DND-41 (cell line): ENCODE results near the gene ATPAF2.

Experiments used
- ATAC-seq: fragments of 200-7000 bp; cut with Tn5 transposase; 3 replicates; pipeline ENCODE4 v1.9.1; 2021; ENCODE audit warnings: low read depth; ENCODE audit not compliant: insufficient read depth
- DNase-seq: peaks from one replicate; pipeline ENCODE4 v3.0.0-alpha.2; 2020
- H2AFZ ChIP-seq: 2 replicates; pipeline ENCODE4 v1.6.0; 2012; ENCODE audit warnings: low read depth, low read length
- H3K27ac ChIP-seq: 2 replicates; pipeline ENCODE4 v1.5.1; 2012; ENCODE audit warnings: low read length, inconsistent platforms
- H3K27me3 ChIP-seq: fragments of 200-600 bp; sonication (generic); 2 replicates; pipeline ENCODE4 v1.6.0; 2012; ENCODE audit warnings: low read length, mild to moderate bottlenecking, inconsistent platforms; ENCODE audit not compliant: insufficient read depth, poor library complexity
- H3K36me3 ChIP-seq: 2 replicates; pipeline ENCODE4 v1.5.1; 2012; ENCODE audit warnings: low read length, inconsistent platforms; ENCODE audit not compliant: insufficient read depth
- H3K4me1 ChIP-seq: 2 replicates; pipeline ENCODE4 v1.5.1; 2012; ENCODE audit warnings: mild to moderate bottlenecking, low read length; ENCODE audit not compliant: insufficient read depth
- H3K4me2 ChIP-seq: 2 replicates; pipeline ENCODE4 v1.6.0; 2012; ENCODE audit warnings: mild to moderate bottlenecking, moderate library complexity, low read length, inconsistent platforms; ENCODE audit not compliant: insufficient read depth
- H3K4me3 ChIP-seq, 2 experiments: fragments of 200-600 bp in 1 of 2; shearing (Covaris generic) in 1 of 2; 2 replicates each; pipeline ENCODE4 v1.5.1; 2012 to 2016; ENCODE audit warnings: inconsistent platforms in 2 of 2, low read length in 2 of 2, mild to moderate bottlenecking in 2 of 2, low read depth in 1 of 2, moderate library complexity in 1 of 2
- H3K79me2 ChIP-seq: 2 replicates; pipeline ENCODE4 v1.6.0; 2012; ENCODE audit warnings: low read length, inconsistent platforms; ENCODE audit not compliant: insufficient read depth
- H3K9ac ChIP-seq: 2 replicates; pipeline ENCODE4 v1.6.0; 2012; ENCODE audit warnings: low read depth, mild to moderate bottlenecking, inconsistent platforms, low read length, moderate library complexity
- H3K9me3 ChIP-seq: 2 replicates; pipeline ENCODE4 v1.5.1; 2012; ENCODE audit warnings: low read length, moderate library complexity, mild to moderate bottlenecking, inconsistent platforms; ENCODE audit not compliant: insufficient read depth, severe bottlenecking
- H4K20me1 ChIP-seq: 2 replicates; pipeline ENCODE4 v1.6.0; 2012; ENCODE audit warnings: low read length; ENCODE audit not compliant: insufficient read depth
- CTCF ChIP-seq: IDR thresholded peaks from 2 replicates; pipeline ENCODE4 v1.5.1; 2012; ENCODE audit warnings: borderline replicate concordance, low read length, moderate library complexity, mild to moderate bottlenecking; ENCODE audit not compliant: poor library complexity, severe bottlenecking; ENCODE audit errors: extremely low read depth
- EZH2 ChIP-seq: IDR thresholded peaks from 3 replicates; pipeline ENCODE4 v1.6.1; 2012; ENCODE audit warnings: borderline replicate concordance, low read depth, mild to moderate bottlenecking, moderate library complexity, low read length, inconsistent platforms; ENCODE audit not compliant: severe bottlenecking

The ATPAF2 gene

DNA sequence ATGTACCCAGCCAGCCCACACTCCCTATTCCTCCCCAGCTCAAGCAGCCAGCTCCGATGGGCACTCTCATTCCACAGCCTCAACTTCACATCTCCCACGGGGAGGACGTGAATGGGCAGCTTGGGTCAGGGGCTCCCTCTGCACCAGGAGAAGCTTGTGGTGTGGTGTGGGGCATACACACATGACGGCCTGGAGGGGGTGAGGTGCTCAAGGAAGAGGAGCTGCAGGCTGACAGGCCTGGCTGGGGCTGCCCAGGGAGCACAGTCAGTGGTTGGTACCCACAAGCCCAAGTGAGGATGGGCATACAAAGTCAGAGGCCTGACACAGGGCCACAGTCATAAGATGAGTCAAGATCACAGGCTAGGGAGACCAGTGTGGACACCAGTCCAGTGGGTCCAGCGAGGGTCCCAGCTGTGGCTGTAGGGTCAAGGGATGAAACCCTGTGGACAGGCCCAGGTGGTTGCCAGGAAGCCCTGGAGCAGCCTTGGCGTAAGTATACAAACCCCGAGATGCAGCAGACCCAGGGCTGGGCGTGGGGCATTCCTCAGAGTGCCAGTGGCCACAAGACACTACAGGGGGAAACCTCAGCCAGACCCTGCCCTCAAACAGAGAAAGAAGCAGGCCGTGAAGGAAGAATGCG, 61.9 kb downstream of the ATPAF2 start:
- Histone ChIP-seq H4K20me1 (no peaks in the 10 kb centered on the region), H3K4me1 (peaks cover 11% of the 10 kb centered on the region), H3K4me3 (no peak overlapping the region), H3K9ac (no peak overlapping the region), H3K36me3 (no peaks in the 10 kb centered on the region), H3K27ac (no peak overlapping the region), H3K79me2 (no peaks in the 10 kb centered on the region), H3K9me3 (no peaks in the 10 kb centered on the region), H3K4me2 (no peak overlapping the region), H2AFZ (no peak overlapping the region), H3K27me3 (no peaks in the 10 kb centered on the region)
- TF ChIP-seq EZH2 (no peak), CTCF (no peak)
- no peak for DNase-seq
- ATAC-seq, result no peak

GRCh38 chr17:17975436-17975835, 63.5 kb downstream of the ATPAF2 start:
- Histone ChIP-seq H3K4me1 (peaks cover 24% of the 10 kb centered on the region), H3K79me2 (peaks cover 7% of the 10 kb centered on the region), H2AFZ (no peak overlapping the region), H3K4me2 (no peak overlapping the region), H3K27ac (no peak overlapping the region), H3K9me3 (no peaks in the 10 kb centered on the region), H3K27me3 (no peaks in the 10 kb centered on the region), H3K36me3 (no peaks in the 10 kb centered on the region), H3K9ac (no peak overlapping the region), H4K20me1 (peaks cover 3% of the 10 kb centered on the region; the same call in 1 of the 2 replicates), H3K4me3 (no peak overlapping the region)
- ATAC-seq (no peak), DNase-seq (no peak)
- TF ChIP-seq CTCF (no peak), EZH2 (no peak)

DNA sequence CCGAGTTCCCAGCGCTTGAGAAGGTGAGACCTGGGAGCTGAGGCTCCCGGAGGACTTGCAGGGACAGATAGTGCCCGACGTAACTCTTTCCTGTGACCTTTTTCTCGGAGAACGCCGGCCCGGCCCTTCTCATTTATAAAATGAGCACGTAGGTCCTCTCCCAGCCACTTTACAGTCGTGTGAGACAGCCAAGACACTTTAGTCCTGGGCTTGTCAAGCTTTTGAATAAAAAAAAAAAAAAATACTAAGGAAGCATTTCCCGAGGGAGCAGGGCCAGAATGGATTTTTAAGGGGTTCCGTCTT, 66.1 kb downstream of the ATPAF2 start:
- H3K27me3 ChIP-seq, result no peaks in the 10 kb centered on the region
- ATAC-seq (no peak), DNase-seq (no peak)
- H3K27ac ChIP-seq, result no peak overlapping the region
- H3K9ac ChIP-seq, result peak overlapping the region; percentile 30
- peak overlapping the region; percentile 24 to 74; a peak in 3 of 4 replicates for H3K4me3 ChIP-seq
- H3K9me3 ChIP-seq, result no peaks in the 10 kb centered on the region
- peak overlapping the region; percentile 87 for H3K4me2 ChIP-seq
- peak overlapping the region; percentile 73 for H2AFZ ChIP-seq
- no peaks in the 10 kb centered on the region for H3K36me3 ChIP-seq
- H4K20me1 ChIP-seq, result peaks cover 7% of the 10 kb centered on the region; the same call in 1 of the 2 replicates
- TF ChIP-seq CTCF, result no peak
- H3K79me2 ChIP-seq, result peaks cover 16% of the 10 kb centered on the region
- H3K4me1 ChIP-seq, result peaks cover 26% of the 10 kb centered on the region
